HG03354 (cell line): Measurements from ENCODE around the gene ALDH2.
"Not testable (repeated sequence)": the region's sequence is repeated elsewhere in the genome, so short reads cannot be mapped to it uniquely, and the experiment has no call there.

Experiments
- ATAC-seq: cut with Tn5 transposase; IDR thresholded peaks from one replicate; pipeline ENCODE4 v1.9.1; 2021; ENCODE audit warnings: mild to moderate bottlenecking; ENCODE audit not compliant: unreplicated experiment, poor library complexity, severe bottlenecking

The ALDH2 gene

GRCh38 chr12:111819191-111820158, 52.7 kb downstream of the ALDH2 start:
- no peak for ATAC-seq

- not testable (repeated sequence) for ATAC-seq
Measured at GRCh38 chr12:111820828-111821227, 54.1 kb downstream of the ALDH2 start.

- no peak for ATAC-seq
Measured at GRCh38 chr12:111822886-111823285, 56.2 kb downstream of the ALDH2 start.

GRCh38 chr12:111823891-111824290, 57.2 kb downstream of the ALDH2 start:
- ATAC-seq = no peak

GRCh38 chr12:111824312-111824711, 57.6 kb downstream of the ALDH2 start:
- not testable (repeated sequence) for ATAC-seq

GRCh38 chr12:111825509-111825908, 58.8 kb downstream of the ALDH2 start:
- ATAC-seq = no peak

GRCh38 chr12:111826316-111826715, 59.6 kb downstream of the ALDH2 start:
- no peak for ATAC-seq

- no peak for ATAC-seq
Measured at GRCh38 chr12:111826992-111827391, 60.3 kb downstream of the ALDH2 start.

- no peak for ATAC-seq
Measured at GRCh38 chr12:111827907-111828306, 61.2 kb downstream of the ALDH2 start.

- ATAC-seq = no peak
Measured at GRCh38 chr12:111828338-111828979, 61.7 kb downstream of the ALDH2 start.

- not testable (repeated sequence) for ATAC-seq
Measured at GRCh38 chr12:111829635-111830034, 62.9 kb downstream of the ALDH2 start.

- ATAC-seq = not testable (repeated sequence)
Measured at GRCh38 chr12:111834740-111835386, 68.1 kb downstream of the ALDH2 start.

GRCh38 chr12:111835531-111836181, 68.9 kb downstream of the ALDH2 start:
- ATAC-seq = not testable (repeated sequence)

GRCh38 chr12:111838353-111838752, 71.6 kb downstream of the ALDH2 start:
- ATAC-seq = no peak

GRCh38 chr12:111840807-111841206, 74.1 kb downstream of the ALDH2 start:
- ATAC-seq = no peak

- peak; percentile 3 for ATAC-seq
Measured at GRCh38 chr12:111841236-111841749, 74.6 kb downstream of the ALDH2 start.

GRCh38 chr12:111841750-111842555, 75.2 kb downstream of the ALDH2 start, which contains the start of gene MAPKAPK5:
Gene MAPKAPK5 (plus strand): TSS chr12:111842228. CDS start chr12:111842734, 506 bp downstream.
- ATAC-seq = peak; percentile 82

GRCh38 chr12:111842556-111843396, 76.0 kb downstream of the ALDH2 start:
- peak; percentile 37 for ATAC-seq
